ENCODE data around the gene SETDB1. TPM values are rescaled to one million over a fixed set of nuclear protein-coding genes. Genes with fewer than 3 reads are reported as not detected.

The SETDB1 gene
- total and polyA plus RNA-seq, 2 of the 13 experiments (the other 11 are each of a cell fraction or from before 2014, with no cell fraction given), result 33.1 to 34.6 TPM

GRCh38 chr1:150981177-150981804 lies 55.1 kb downstream of the SETDB1 start (continued):
- TF ChIP-seq JARID2 (CRISPR knock-in tag; IDR thresholded peaks at IDR 0.05; ENCODE audit: insufficient replicate concordance), result no peak
- TF ChIP-seq ZNF142 (CRISPR knock-in tag; IDR thresholded peaks at IDR 0.05), result no peak
- TF ChIP-seq FOXJ3 (CRISPR knock-in tag; IDR thresholded peaks at IDR 0.05; ENCODE audit: borderline replicate concordance), result no peak
- no peak for TF ChIP-seq MXD3 (CRISPR knock-in tag; IDR thresholded peaks at IDR 0.05)
- no peak for TF ChIP-seq HHEX (CRISPR knock-in tag; IDR thresholded peaks at IDR 0.05)
- no peak for TF ChIP-seq ZNF782 (CRISPR knock-in tag; IDR thresholded peaks at IDR 0.05; ENCODE audit: borderline replicate concordance)
- no peak for TF ChIP-seq MAFK (conservative IDR thresholded peaks at IDR 0.05 in 1 of 2, IDR thresholded peaks at IDR 0.05 in 1 of 2; ENCODE audit: low read length in 2 of 2)
- TF ChIP-seq TCF7 (IDR thresholded peaks at IDR 0.05; ENCODE audit: low read depth), result no peak
- no peak for TF ChIP-seq KDM5A (IDR thresholded peaks at IDR 0.05; ENCODE audit: borderline replicate concordance, low read length)
- TF ChIP-seq ZNF232 (CRISPR knock-in tag; IDR thresholded peaks at IDR 0.05; ENCODE audit: borderline replicate concordance), result no peak
- TF ChIP-seq BRD4 (CRISPR knock-in tag; IDR thresholded peaks at IDR 0.05), result no peak
- TF ChIP-seq ZNF781 (CRISPR knock-in tag; IDR thresholded peaks at IDR 0.05; ENCODE audit: borderline replicate concordance, not compliant biosample characterization), result no peak
- TF ChIP-seq RBAK (CRISPR knock-in tag; IDR thresholded peaks at IDR 0.05), result no peak
- no peak for TF ChIP-seq ZBTB38 (CRISPR knock-in tag; IDR thresholded peaks at IDR 0.05)
- no peak for TF ChIP-seq ZSCAN20 (CRISPR knock-in tag; IDR thresholded peaks at IDR 0.05; ENCODE audit: borderline replicate concordance)
- peak; percentile 17; the same call in 1 of the 2 replicates for TF ChIP-seq GATAD2A (CRISPR knock-in tag; IDR thresholded peaks at IDR 0.05)
- no peak for TF ChIP-seq GATA4 (IDR thresholded peaks at IDR 0.05; ENCODE audit: borderline replicate concordance, low read depth)
- no peak for TF ChIP-seq ZBTB10 (CRISPR knock-in tag; IDR thresholded peaks at IDR 0.05; ENCODE audit: borderline replicate concordance)
- TF ChIP-seq ZBTB34 (CRISPR knock-in tag; IDR thresholded peaks at IDR 0.05), result no peak
- no peak for TF ChIP-seq MED13 (CRISPR knock-in tag; IDR thresholded peaks at IDR 0.05)
